Hematopoietic multipotent progenitor cell treated with erythropoietin and hydrocortisone succinate and interleukin-3 and kit ligand, for 6 days (in vitro differentiated cells): ENCODE results near the gene CENPL.
A peak's percentile ranks its signal among the peaks of the same experiment; 100 is the strongest.
"Not testable (repeated sequence)": the region's sequence is repeated elsewhere in the genome, so short reads cannot be mapped to it uniquely, and the experiment has no call there.

Experiments used
- DNase-seq: peaks from one replicate; pipeline ENCODE4 v3.0.0-alpha.2; 2015

The CENPL gene, protein sequence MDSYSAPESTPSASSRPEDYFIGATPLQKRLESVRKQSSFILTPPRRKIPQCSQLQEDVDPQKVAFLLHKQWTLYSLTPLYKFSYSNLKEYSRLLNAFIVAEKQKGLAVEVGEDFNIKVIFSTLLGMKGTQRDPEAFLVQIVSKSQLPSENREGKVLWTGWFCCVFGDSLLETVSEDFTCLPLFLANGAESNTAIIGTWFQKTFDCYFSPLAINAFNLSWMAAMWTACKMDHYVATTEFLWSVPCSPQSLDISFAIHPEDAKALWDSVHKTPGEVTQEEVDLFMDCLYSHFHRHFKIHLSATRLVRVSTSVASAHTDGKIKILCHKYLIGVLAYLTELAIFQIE

DNA sequence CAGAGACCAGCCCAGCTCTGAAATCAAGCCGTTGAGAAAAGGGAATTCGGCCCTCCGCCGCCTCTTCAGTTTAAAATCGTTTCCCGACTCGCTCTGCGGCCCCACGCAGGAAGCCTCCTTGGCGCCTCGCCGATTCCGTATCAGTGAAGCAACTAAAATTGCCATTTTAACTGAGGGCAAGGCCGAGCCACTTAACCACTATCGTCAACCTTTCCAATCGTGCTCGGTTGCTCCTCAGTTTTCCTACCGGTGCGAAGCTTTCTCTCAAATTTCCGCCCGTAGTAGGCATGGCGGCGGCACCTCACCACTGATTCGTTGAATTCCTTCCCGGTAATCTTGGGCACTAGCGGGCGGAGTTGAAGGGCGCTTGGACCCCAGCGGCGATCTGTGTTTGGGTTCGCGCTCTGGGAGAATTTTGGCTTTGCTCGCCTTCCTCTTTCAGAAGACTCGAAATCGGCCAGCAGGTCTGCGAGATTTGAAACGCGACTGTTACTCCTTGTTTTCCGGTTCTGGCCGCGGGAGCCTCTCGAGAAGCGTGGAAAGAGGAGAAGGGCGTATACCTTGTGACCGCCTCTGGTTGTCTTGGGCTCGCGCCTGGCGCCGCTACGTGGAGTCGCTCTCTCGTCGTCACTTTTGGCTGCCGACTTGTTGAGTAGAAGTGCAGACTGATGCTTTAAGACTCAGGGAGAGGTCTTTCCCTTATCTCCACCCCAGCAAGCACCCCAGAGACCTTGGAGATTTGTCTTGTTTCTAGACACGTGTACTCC is at the start of gene CENPL, which contains the start of gene DARS2:
TSS of gene CENPL (minus strand) at position 569 of the 767 bp plus-strand sequence. CDS start 13,584 bp downstream, outside the sequence.
TSS of gene DARS2 (plus strand) at position 359 of the 767 bp plus-strand sequence. CDS start 557 bp downstream, outside the sequence.
- DNase-seq = peak; percentile 99

DNA sequence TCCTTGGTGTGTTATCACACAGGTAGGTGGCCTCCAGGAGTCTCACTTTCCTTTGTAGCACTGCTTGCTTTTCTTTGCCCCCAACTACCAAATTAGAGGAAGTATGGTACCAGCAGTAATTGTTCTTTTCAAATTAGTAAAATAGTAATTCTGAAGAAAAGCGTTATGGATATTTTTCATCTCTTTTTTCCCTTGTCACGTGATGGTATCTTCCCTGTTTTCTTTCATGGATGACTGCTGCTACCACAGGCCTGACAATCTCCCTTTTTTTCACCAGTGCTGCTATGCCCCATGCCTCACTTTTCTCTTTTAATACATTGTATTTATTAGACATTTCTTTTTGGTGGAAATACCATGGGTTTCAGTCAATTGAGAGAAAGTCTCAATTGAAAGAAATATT is 46.8 kb upstream of the CENPL start:
- DNase-seq = no peak

DNA sequence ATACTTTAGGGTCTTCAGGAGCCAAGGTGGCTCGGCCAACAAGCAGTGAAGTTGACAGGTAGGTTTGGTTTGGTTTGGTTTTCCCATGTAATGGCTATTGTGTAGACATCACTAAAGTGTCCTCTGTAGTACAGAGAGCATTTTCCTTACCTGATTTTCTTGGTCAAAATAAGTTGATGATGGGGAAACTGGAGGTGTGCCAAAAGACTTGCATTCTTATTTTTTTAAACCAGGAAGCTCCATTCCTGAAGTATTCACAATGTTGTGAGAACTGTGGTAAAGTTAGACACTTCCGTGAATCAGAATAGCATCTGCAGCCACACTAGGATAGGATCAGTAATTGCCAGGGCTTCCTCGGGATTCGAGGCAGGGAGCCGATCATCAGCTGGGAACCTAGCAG is 46.4 kb upstream of the CENPL start:
- peak; percentile 40 for DNase-seq

DNA sequence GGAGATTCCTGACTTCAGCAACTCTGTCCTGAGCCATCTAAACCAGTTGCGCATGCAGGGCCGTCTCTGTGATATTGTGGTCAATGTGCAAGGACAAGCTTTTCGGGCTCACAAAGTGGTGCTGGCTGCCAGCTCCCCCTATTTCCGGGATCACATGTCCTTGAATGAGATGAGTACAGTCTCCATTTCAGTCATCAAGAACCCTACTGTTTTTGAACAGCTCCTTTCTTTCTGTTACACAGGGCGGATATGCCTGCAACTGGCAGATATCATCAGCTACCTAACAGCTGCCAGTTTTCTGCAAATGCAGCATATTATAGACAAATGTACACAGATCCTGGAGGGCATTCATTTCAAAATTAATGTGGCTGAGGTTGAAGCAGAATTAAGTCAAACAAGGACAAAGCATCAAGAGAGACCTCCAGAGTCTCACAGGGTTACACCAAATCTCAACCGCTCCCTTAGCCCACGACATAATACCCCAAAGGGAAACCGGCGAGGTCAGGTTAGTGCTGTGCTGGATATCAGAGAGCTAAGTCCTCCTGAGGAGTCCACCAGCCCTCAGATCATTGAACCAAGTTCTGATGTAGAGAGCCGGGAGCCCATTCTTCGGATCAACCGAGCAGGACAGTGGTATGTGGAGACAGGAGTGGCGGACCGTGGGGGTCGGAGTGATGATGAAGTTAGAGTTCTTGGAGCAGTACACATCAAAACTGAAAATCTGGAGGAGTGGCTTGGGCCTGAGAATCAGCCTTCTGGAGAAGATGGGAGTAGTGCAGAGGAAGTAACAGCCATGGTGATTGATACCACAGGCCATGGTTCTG is 45.8 kb upstream of the CENPL start:
- peak; percentile 87 for DNase-seq

DNA sequence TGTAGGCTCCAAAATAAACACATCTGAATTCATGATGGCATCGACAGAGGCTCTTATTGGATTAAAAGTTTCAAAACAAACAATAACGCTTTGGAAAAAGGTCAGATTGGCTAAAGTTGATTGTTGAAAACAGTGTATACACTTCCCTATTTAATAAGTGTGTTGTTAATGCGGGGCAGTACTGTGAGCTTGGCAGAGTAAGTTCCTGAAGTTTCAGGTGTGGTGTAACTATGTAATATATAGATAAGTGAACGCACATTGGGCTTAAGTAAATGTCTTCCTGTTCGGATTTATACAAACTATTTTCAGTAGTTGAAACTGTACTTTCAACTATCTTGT is 44.3 kb upstream of the CENPL start:
- peak; percentile 46 for DNase-seq

DNA sequence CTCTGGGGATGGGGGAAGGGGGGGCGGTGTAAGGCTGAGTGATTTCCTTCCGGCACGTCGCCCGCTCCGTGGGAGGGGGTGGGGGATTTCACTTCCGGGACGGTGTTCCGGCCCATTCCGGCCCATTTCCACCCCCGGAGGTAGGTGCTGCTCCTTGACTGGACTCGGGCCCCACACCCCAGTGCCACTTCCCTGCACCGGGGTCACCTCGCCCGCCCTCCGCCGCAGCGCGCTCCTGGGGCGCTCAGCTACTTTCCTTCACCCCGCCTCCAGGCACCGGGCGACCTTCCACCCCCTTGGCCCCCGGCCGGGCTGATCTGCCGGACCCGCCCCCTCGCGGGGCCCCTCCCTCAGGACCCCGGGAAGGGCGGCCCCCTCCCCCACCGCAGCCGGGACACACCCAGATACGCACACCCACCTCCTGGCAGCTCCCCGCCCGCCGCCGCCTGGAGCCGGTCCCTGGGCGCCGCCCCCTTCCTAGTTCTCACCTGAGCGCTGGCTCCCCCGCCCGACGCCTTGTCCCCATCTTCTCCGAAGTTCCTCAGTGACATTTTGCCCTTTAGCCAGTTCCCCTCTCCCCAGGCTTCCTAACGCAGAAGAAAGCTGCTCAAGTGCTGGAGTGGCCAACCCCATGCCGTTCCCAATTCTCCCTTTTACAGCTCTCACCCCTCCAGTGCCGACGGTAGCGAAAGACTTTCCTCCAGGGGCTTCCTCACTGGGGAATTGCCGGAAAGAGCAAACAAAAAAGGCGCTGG is 43.8 kb upstream of the CENPL start, which contains the start of gene ZBTB37:
TSS of gene ZBTB37 (plus strand) at position 115 of the 755 bp plus-strand sequence. CDS start 1,846 bp downstream, outside the sequence.
- DNase-seq = peak; percentile 91

DNA sequence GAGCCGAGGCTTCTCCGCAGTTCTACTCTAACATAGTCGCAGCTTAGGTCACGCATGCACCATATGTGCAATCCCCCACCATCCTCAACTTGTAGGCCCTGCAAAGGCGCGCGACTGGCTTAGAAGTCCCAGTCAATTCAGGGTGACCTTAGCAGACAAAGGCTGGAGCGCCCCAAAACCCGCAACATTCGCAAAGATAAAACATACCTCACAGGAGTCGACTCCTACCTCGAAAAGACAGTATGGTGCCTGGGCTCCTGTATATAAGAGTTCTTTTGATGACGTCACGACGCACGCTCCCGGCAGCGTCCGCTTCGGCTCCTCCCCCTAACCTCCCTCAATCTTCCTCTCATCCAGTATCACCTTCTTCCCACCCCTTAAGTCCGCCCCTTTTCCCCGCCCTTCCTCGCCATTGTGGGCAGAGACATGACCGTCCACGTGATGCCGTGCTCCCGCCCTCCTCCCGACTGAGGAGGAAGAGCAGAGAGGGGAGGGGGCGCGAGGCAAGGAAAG is 43.1 kb upstream of the CENPL start, which contains the start of gene GAS5:
TSS of gene GAS5 (minus strand) at position 237 of the 513 bp plus-strand sequence.
- DNase-seq = peak; percentile 100

DNA sequence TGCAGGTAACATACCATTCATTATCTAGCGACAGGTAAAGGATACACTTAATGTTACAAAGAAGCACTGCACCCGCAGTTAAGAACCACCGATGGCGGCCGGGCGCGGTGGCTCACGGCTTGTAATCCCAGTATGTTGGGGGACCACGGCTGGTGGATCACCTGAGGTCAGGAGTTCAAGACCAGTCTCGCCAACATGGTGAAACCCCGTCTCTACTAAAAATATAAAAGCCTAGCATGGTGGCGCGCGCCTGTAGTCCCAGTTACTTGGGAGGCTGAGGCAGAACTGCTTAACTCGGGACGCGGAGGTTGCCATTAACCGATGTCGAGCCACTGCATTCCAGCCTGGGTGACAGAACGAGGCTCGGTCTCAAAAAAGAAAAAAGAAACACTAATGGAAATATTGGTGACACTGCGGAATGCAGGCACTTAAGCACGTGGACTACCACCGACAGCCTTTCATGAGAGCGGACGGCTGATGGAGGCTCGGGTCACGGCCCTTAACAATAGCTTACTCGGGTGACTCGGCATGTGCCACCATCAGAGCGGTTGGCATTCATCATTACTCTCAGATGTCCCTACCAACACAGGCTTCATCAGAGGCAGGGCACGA is 42.6 kb upstream of the CENPL start:
- DNase-seq = no peak

DNA sequence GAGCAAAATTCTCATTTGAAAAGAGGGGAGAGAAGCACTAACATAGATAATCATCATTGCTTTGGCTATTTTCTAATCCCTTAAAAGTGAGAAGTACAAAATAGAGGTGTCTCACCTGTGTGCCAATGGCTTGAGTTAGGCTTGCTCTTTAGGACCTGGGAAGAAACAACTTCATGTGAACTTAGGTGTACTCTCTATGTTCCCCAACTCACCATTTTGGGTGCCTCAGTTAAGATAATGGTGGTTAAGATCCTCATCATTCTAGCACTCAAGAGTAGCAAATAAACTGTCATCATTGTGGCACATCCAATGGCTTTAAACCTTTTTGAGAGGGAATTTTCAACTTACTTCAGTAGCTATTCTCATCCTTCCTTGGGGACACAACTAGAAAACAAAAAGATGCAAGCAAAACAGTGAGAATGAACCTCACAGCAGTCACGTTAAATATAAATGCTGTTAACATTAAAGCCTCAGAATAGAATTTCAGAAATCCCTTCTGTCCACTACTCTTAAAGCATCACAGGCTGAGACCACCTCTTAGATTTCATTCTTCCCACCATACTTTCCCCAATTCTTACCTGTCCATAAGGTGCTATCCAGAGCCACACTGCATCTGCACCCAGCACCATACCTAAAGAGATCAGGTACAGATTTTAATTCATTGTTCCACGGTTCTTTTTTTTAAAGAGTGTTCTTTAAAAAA is 41.9 kb upstream of the CENPL start:
- peak; percentile 54 for DNase-seq

DNA sequence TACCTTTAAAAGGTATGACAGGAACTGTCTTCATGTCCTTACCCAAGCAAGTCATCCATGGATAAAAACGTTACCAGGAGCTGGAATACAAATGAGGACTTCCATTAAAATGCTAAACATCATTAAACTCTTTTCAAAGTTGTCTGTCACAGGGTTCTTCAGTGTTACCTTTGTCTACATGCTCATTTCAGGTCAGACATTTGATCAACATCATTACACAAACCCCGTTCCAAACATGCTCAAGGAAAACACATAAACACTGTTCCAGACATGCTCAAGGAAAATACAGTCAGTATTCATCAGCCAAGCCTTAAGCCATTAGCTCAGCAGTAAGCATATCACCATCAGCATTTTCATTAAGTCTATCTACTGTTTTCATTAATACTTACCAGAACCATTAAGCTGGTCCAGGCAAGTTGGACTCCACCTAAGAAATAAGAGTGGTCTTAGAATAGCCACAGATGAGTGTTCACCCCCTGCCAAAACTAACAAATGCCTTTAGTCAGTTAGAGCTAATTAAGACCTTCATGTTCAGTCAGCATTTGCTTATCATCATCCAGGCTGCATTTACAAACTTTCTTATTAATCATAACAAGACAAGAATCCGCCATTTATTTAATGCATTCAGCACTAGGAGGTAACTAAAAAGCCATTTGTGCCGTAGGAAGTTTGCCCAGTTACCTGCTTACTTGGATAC is 40.9 kb upstream of the CENPL start:
- peak; percentile 28 for DNase-seq

DNA sequence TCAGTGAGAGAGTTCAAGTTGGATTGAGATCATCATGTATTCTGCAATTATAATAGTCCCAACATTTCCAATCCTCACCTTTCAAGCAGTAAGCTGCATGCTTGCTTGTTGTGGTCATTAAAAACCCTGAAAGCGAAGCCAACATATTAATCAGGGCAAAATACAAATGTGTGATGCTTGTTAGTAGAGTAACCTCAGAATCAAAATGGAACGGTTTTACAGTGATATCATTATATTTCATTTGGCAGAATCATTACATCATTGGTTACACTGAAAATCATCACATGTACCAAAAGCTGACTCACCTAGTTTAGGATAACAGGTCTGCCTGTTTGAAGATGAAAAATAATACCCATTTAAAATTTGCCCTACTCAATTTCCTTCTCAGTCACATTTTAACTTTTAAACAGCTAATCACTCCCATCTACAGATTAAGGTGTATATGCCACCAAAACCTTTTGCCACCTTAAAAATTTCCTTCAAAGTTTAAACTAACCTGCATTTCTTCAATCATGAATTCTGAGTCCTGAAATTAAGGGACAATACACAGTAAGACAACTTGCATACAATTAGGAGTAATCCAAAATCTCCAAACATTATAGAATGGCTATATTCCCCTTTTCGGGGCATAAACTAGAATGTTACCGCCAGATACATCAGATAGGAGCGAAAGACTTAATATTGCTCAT is 39.6 kb upstream of the CENPL start:
- DNase-seq = peak; percentile 22

DNA sequence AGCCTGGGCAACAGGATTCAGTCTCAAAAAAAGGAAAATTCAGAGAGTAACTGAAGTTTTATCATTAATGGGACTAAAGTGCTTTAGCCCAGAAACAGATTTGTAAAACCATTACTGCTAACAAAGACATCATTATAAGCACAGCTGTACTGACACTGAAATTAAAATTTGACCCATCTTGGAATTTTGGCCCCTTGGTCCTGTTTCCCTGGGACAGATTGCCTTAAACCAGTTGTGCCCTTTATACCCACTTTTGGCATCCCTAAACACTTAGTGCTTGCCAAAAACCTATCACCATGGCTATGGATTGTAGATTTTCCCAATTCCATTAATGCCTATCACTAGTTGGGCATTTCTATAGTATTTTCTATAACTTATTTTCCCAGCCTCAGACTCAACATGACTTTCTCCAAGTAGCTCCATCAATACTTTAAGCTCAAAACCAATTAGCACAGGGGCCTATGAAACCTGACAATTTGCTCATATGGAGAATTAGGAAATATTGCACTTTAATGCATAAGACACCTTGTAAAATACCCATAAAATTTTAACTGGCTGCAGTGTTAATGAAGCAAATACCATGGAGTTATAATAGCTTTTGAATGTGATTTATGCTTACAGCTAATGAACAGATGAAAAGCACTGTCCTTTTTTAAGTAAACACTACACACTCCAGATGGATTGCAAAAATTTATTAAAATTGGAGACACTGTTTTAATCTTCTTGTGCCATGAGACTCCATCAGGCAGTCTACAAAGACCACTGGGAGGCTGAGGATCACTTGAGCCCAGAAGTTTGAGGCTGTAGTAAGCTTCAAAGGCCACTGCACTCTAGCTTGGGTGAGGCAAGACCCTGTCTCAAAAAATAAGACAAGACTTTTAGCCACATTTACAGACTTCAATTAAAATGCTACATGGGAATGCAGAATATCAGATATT is 38.8 kb upstream of the CENPL start:
- DNase-seq = peak; percentile 20

DNA sequence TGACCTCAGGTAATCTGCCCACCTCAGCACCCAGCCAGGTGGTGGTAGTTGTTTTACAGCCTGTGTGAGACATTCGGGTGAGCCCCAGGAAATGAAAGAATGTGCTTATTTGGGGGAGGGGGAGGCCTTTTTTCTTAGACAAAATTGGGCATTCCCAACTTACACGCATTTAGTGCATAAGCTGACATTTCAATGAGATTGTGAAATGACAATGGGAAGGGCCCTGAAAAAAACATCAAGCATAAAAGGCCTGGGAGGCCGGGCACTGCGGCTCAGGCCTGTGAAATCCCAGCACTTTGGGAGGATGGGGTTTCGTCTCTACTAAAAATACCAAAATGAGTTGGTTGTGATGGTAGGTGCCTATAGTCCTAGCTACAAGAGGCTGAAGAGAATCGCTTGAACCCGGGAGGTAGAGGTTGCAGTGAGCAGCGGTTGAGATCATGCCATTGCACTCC is 38.1 kb upstream of the CENPL start:
- peak; percentile 27 for DNase-seq

DNA sequence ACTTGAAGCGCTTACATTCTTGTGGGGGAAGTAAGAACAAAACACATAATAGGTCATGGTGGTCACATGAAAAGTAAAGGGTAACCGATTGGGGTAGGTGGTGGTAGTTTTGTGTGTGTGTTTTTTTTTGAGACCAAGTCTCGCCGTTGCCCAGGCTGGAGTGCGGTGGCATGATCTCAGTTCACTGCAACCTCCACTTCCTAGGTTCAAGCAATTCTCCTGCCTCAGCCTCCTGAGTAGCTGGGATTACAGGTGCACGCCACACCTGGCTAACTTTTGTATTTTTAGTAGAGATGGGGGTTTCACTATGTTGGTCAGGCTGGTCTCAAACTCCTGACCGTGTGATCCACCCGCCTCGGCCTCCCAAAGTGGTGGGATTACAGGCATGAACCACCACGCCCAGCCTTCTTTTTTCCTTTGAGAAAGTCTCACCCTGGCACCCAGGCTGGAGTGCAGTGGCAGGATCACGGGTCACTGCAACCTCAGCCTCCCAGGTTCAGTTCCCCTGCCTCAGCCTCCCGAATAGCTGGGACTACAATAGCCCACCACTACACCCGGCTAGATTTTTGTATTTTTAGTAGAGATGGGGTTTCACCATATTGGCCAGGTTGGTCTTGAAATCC is 37.6 kb upstream of the CENPL start:
- DNase-seq = peak; percentile 51

DNA sequence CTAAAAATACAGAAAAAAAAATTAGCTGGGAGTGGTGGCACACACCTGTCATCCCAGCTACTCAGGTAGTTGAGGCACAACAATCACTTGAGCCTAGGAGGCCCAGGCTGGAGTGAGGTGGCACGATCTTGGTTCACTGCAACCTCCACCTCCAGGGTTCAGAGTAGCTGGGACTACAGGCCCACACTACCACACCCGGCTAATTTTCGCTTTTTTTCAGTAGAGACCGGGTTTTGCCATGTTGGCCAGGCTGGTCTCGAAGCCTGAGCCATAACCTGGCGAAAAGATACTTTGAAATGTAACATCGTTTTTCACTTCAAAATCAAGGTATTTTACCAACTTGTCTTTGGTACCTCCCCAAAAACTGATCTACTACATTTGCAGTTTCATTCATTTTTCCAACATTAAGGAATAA is 37.1 kb upstream of the CENPL start:
- peak; percentile 63 for DNase-seq

DNA sequence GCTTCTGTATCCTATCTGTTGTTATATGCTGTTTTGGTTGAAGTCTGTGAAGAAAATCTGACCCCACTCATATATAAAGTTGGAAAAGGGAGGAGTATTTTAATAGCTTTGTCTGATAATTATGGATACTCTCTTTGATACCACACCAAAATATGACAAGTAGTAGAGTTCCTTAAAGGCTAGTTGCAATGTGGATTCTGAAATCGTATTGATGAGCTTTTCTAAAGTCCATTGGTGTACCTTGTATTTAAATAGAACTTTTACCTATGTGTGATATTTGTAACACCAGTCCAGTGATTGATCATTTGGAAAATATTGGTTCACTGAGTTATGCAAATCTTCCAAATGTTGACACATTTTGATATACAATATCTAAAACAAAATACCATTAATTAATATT is 35.4 kb upstream of the CENPL start:
- DNase-seq = peak; percentile 11

DNA sequence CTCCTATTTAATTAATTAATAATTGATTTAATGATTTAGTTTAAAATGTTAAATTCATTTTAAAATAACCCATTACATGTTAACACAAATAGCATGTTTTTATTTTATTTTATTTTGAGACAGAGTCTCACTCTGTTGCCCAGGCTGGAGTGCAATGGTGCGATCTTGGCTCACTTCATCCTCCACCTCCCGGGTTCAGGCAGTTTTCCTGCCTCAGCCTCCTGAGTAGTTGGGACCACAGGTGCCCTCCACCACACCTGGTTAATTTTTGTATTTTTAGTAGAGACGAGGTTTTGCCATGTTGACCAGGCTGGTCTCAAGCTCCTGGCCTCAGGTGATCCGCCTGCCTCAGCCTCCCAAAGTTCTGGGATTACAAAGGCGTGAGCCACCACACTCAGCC is 34.9 kb upstream of the CENPL start:
- not testable (repeated sequence) for DNase-seq
